GM19240 (cell line): ENCODE measurements around the gene WDR81.
"Not testable (repeated sequence)": the region's sequence is repeated elsewhere in the genome, so short reads cannot be mapped to it uniquely, and the experiment has no call there.

Experiments
- DNase-seq: peaks from one replicate; pipeline ENCODE4 v3.0.0; 2011; ENCODE audit warnings: low spot score; ENCODE audit not compliant: insufficient read length

The WDR81 gene

GRCh38 chr17:1724351-1724868 lies at the start of gene WDR81:
Gene WDR81 (plus strand): TSS chr17:1724704. CDS start chr17:1724960, 256 bp downstream.
- peak; percentile 71 for DNase-seq

DNA sequence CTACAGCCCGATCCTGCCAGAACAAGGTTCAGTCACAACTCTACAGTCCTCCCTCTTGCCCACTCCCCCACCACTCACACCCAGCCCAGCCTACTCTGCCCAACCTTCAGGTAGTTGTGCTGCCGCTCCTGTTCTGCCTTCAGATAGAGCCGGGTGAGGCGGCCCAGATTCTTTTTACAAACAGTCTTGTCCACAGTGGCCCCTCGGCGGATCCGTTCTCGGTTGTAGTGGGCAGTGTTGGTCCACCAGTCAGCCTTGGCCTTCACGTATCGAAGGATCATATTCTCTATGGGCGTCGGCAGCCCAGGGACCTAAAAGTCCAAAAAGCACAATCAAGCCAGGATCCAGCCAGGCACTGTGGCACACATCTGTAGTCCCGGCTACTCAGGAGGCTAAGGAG lies 48.1 kb upstream of the WDR81 start:
- DNase-seq: no peak

DNA sequence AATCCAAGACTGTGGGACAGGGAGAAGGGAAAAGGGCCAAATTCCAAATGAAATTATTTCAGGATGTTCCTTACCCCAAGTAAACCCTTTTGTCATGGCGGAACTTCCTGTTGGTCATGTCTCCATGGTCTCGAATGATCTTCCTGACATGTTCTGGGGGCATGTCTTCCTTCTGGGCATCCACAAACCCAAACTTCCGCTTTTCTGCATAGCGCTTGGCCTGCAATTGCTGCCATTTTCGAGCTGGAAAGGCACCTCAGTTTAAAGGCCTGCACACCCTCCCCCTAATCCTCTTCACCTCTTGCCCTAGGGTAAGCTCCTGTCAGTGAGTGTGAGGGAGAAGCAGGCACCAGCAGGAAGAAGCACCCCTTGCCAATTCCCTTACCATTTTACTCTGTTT lies 41.0 kb upstream of the WDR81 start:
- DNase-seq: no peak

DNA sequence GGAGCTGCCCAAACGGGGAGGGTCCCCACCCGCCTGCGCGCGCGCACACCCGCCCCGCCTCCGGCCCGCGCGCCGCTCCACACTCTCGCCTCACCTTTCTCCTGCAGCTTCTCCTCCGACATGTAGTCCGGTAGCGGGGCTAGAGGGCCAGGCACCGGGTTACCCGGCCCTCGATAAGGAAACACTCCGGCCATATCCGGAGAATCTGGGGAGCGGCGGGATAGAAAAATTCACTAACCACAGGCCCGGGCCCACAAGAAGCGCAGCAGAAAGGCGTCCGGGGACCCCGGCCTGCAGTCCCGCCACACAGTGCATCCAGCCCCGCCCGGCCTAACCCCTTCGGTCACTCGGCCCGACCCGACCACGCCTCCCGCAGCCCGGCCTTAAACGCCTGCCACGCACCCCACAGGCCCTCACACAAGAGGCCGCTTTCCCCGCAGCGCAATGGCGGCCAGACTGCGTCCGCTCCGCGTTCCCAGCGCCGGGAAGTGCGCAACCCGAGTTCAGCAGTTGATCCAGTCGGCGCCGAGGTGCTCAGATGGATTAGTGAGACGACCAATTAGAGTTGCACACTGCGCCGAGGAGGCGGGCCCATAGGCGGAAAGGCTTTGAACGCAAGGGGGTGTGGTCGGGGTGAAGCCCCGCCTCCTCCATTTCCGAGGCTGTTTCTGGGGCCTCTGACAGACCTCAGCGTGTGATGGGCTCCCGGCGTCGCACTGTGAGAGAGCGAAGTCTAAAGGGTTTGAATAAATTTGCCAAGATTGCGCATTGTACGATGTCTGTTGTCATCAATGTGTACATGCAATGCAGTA lies 39.9 kb upstream of the WDR81 start, which contains the start of gene PRPF8:
Gene PRPF8, minus strand, starts transcription at position 490 of the 812 bp plus-strand sequence. Its CDS starts 296 bp downstream, at position 194.
- DNase-seq: peak; percentile 100

- DNase-seq: no peak
These were observed 38.4 kb upstream of the WDR81 start for GRCh38 chr17:1686086-1686485.

DNA sequence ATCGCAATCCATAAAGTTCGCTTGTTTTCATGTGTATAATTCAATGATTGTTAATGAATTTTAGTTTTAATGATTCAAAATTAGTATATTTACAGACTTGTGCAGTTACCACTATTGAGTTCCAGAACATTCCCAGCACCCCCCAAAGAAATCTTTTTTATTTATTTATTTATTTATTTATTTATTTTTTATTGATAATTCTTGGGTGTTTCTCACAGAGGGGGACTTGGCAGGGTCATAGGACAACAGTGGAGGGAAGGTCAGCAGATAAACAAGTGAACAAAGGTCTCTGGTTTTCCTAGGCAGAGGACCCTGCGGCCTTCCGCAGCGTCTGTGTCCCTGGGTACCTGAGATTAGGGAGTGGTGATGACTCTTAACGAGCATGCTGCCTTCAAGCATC lies 36.1 kb upstream of the WDR81 start:
- DNase-seq: not testable (repeated sequence)

DNA sequence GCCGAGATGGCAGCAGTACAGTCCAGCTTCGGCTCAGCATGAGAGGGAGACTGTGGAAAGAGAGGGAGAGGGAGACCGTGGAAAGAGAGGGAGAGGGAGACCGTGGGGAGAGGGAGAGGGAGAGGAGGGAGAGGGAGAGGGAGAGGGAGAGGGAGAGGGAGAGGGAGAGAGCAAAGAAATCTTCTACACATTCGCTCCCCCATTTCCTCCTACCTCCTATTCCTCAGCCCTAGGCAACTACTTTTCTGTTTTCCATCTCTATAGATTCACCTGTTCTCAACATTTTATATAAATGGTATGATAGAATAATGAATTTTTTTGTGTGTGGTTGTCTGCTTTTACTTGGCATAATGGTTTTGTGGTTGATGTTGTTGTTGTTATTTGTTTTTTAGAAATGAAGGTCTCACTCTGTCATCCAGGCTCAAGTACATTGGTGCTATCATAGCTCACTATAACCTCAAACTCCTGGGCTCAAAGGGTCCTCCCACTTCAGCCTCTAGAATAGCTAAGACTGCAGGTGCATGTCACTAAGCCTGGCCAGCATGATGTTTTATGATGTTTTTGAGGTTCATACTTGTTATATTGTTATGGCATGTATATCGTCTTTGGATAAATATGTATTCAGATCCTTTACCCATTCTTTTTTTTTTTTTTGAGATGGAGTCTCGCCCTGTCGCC lies 33.8 kb upstream of the WDR81 start:
- DNase-seq: no peak

DNA sequence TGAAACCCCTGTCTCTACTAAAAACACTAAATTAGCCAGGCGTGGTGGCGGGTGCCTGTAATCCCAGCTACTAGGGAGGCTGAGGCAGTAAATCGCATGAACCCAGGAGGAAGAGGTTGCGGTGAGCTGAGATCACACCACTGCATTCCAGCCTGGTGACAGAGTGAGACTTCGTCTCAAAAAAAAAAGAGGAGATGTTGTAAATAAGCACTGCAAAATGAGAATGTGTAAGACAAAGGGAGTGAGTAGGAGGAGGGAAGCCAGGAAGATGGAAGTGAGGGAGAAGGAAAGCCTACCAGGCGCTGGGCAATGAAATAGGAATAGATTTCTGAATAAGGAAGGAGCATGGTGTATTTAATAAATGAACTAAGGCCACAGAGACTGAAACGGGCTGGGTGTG lies 31.2 kb upstream of the WDR81 start:
- DNase-seq: no peak

DNA sequence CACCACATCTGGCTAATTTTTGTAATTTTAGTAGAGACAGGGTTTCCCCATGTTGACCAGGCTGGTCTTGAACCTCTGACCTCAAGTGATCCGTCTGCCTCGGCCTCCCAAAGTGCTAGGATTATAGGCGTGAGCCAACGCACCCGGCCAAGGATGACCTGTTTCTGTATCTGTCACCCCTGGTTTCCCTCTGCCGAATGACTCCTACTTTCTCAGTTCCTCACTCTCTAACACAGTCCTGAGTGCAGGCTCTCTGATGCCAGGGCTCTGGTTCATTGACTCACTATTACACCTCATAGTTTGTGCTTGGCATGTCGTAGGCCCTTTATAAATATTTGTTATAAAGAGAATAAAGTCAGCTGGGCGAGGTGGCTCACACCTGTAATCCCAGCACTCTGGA lies 29.1 kb upstream of the WDR81 start:
- no peak for DNase-seq

DNA sequence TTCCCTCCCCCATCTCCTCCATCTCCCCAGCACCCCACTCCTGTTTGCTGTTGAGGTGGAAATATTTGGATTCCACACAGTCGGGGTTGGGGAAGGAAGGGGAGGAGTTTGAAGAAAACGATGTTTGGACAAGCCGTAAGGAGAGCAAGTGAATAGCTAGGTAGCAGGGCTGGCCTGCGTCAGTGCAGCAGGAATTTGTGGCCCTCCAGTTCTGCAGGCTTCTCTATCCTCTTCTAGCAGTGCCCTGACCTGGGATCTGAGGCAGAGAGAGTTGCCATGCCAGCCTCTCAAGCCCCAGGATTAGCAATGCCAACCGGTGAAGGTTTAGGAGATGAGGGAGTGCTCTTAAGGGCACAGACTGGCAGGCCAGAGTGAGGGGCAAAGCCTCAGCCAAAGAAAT lies 26.8 kb upstream of the WDR81 start:
- no peak for DNase-seq

GRCh38 chr17:1699891-1700290 lies 24.6 kb upstream of the WDR81 start:
- not testable (repeated sequence) for DNase-seq

GRCh38 chr17:1703063-1703462 lies 21.4 kb upstream of the WDR81 start:
- DNase-seq: no peak

DNA sequence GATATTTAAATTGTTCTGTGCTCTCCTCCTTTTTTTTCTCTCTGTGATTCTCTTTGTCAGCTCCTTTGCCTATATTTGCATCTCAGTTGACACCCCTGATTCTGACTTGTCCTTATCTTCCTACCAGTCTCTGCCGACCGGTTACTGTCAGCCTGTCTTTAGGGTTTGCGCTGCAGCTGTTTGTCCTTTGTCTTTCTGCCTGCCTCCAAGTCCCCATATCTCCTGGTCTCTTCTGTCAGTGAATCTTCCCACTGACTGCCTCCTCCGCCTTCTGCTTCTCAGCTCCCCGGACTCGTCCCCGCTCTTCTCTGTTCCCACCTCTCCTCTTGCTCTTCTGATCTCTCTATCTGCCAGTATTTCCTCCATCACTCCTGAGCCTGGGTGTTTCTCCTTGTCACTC lies 19.5 kb upstream of the WDR81 start:
- DNase-seq: no peak

GRCh38 chr17:1707107-1707506 lies 17.4 kb upstream of the WDR81 start:
- no peak for DNase-seq

DNA sequence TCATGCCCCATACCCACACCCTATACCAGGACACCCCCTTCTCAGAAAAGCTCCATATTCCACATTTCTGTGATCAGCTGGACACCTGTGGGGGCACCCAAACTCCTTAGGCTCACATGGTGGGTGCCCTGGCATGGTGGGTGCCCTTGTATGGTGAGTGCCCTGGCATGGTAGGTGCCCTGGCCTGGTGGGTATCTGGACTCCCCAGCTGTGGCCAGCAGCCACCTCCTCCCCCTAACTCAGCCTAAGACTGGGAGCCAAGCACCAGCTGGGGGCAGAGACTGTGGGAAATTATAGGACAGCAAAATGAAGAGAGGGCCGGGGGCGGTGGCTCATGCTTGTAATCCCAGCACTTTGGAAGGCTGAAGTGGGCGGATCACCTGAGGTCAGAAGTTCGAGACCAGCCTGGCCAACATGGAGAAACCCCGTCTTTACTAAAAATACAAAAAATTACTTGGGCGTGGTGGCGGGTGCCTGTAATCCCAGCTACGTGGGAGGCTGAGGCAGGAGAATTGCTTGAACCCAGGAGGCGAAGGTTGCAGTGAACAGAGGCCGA lies 15.6 kb upstream of the WDR81 start:
- not testable (repeated sequence) for DNase-seq

DNA sequence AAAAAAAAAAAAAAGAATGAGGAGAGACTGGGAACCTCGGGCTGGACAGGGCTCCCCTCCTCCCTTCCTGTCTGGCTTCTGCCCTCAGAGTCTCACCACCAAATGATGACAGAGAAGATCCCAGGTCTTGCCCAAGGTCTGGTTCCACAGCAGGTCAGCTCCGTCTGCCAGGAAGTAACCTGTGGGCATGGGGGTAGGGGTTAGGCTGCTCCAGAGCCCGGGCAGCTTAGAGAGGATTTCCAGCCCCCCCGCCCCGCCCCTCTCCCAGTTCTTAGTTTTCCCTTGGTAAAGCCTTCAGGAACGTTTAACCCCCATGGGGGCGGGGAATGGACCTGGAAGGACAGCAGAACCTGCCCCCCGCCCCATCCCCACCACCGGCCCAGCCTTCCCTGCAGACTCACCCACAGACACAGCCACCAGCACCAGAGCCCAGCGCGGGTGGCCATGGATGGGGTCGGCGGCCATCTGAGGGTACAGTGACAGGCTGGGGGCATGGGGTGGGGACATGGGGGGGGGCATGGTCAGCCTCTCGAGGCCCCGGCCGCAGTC lies 15.0 kb upstream of the WDR81 start:
- DNase-seq: no peak

GRCh38 chr17:1709971-1710806 lies 14.3 kb upstream of the WDR81 start, which contains the start of gene TLCD2:
Gene TLCD2 (minus strand): TSS chr17:1710377. CDS start chr17:1710242, 135 bp downstream.
- DNase-seq: no peak

DNA sequence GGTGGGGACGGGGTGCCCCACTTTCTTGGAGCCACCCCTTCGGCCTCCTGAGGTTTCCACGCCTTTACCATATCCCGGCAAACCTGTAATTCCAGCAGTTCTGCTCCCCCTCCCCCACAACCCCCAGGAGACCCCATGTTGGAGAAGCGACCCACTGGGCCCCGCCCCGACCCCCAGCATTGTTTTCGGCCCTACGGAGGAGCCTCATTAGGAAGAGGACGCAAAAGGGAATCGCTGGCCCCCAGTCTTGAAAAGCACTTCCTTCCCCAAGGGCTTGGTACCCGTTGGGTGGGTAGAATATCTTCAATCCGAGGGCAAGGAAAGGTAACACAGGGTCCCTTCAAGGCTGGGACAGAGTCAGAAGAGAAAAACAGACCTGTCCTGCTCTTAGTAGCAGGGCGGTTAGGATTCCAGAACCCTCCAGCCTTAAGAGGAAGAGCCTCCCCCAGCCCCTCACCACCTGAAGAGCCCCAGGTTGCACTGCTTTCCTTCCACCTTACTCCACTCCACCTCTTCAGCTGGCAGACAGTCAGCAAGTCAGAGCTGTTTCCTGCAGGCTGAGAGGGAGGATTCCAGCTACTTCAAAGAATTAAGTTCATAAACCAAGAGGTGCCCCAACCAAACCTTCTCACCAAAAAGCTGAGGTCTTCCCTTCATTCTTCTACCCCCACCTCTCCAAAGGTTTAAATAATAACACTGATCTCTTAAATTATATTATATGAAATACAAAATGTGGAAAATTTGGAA lies 13.5 kb upstream of the WDR81 start:
- DNase-seq: no peak

DNA sequence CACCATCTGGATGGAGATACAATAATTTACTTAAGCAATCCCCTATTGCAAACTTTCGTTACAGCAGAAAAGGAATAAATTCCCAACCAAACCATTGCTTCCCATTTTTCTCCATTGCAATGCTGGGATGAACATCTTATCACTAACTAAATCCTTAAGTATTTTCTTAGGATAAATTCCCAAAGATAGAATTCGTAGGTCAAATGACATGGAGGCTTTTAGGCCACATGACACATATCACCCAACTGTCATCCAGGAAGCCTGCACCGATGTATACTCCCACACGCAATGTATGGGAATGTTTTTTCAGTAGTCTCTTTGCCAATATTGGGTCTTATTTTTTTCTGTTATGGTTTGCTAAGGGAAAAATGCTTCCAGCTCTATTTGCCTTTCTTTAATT lies 12.7 kb upstream of the WDR81 start:
- DNase-seq: no peak

GRCh38 chr17:1712271-1712670 lies 12.2 kb upstream of the WDR81 start:
- DNase-seq: no peak
